Fibroblast of gingiva (primary cell): ENCODE data around the gene CD2BP2.
A peak's percentile ranks its signal among the peaks of the same experiment; 100 is the strongest.

Experiments used
- DNase-seq: peaks from one replicate; pipeline ENCODE4 v3.0.0-alpha.2; 2011; ENCODE audit warnings: low read depth

Gene CD2BP2

DNA sequence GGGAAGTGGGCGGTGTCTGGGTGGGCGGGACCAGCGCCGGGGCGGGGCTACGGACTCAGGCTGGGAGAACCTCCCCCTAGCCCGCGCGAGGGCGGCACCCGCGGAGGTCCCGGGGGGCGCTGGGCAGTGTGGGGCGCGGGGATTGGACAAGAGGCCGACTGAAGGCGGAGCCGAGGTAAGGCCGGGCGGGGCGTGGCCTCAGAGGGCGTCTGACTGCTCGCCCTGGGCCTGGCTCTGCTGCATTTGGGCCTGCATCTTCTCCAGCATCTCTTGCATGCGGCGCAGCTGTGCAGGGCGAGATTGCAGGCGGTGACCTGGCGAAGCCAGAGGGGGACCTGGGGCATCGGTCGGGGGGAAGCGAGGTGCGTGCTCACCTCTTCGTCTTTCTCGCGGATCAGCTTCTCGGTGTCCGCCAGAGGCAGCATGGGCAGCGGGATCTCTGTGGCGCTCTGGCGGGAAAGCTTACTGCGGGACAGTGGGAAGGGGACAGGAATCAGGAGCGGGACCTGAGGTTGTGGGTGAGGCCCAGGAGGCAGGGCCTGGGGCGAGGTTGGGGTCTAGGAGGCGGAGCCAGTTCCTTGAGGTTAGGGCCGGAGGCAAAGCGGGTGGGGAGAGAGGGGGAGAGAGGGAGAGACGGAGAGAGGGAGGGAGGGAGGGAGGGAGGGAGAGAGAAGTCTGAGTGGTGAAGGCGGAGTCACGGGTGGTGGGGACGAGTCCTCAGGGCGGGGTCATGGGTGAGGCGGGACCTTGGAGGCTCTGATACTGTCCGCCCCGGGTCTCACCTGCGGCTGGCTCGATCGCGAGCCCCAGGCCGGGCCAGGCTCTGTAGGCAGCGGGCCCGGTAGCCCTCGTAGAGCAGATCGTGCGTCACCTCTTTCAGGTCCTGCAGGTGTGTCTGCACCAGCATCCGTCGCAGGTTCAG is 23.4 kb upstream of the CD2BP2 start:
- DNase-seq: peak; percentile 98

DNA sequence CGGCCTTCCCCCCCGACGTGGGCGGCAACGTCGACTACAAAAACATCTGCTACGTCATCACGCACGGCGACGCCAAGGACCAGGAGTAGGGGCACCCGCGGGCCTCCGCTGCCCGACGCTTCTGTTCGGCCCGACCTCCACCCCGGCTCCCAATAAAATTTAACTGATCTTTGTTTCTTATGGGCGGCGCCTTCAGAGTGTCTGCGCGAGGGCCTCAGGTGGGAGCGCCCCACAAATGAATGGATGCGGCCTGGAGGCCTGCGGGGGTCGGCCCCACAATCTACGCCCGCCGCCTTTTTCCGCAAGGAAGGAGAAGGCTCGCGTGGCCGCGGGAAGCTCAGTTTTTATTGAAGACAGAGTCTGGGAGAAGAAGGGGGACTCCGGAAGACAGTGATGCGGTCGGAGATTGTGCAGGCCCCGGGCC is 22.7 kb upstream of the CD2BP2 start:
- peak; percentile 89 for DNase-seq

DNA sequence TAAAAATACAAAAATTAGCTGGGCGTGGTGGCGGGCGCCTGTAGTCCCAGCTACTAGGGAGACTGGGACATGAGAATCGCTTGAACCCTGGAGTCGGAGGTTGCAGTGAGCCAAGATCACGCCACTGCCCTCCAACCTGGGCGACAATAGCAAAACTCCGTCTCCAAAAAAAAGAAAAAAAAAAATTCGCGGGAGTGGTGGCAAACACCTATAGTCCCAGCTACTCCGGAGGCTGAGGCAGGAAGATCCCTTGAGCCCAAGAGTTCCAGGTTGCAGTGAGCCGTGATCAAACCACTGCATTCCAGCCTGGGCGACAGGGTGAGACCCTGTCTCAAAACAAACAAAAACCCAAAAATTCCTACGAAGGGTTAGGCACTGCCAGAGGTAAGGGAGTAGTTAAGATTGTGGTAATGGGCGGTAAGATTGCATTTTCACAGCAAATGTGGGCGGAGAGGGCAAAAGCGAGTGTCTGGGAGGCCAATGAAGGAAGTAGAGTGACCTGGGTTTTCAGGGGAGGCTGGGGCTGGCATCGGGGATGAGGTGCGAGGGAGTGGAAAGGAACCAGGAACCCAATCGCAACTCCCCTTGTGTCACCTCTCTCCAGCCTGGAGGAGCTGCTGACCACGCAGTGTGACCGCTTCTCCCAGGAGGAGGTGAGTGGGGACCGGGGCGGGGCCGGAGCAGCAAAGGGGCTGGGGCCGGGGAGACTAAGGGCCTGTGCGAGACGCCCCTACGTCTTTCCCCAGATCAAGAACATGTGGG is 22.1 kb upstream of the CD2BP2 start:
- DNase-seq: no peak

DNA sequence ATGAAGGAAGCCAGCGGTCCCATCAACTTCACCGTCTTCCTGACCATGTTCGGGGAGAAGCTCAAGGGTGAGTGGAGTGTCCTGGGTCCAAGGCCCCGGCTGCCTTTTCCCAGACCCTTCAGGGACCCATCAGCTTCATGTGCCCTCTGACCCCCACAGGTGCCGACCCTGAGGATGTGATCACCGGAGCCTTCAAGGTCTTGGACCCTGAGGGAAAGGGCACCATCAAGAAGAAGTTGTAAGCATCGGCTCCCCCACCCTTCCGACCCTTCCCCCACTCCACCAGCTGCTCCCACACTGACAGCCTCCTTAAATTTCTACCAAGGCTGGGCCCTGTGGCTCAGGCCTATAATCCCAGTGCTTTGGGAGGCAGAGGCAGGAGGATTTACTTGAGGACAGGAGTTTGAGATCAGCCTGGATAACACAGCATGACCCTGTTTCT is 21.4 kb upstream of the CD2BP2 start:
- no peak for DNase-seq

DNA sequence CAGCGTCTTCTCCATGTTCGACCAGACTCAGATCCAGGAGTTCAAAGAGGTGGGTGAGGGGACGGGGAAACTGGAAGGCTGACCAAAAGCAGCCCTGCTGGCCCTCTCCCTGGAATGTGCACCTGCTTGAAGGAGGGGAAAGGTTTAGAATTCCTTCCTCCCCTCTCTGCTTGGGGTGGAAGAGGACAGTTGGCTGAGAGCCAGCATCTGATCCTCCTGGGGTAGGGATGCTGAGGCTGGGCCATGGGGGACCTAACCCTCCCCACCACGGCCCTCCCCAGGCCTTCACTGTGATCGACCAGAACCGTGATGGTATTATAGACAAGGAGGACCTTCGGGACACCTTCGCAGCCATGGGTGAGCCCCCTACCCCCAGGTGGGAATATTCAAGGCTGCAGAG is 20.8 kb upstream of the CD2BP2 start:
- DNase-seq: no peak

DNA sequence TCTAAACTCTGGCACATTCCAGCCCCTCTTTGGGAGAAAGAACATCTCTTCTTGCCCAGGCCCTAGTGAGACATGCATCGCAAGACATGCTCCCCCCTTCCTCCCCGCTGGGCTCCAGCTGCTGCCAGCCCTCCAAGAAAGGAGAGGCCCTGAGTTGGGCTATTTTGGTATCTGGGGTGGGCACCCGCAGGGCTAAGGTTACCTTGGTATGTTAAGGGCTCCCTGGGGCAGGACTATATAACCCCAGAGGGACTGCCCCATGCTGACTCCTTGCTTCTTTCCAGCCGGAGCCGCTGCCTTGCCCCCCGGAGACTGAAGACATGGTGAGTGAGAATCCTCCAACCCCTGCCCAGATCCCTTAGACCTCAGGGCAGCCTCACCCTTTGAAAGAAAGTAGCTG is 19.4 kb upstream of the CD2BP2 start, which contains the start of gene MYL11:
Gene MYL11, plus strand, starts transcription at position 265 of the 400 bp plus-strand sequence. Its CDS starts 56 bp downstream, at position 321.
- no peak for DNase-seq

DNA sequence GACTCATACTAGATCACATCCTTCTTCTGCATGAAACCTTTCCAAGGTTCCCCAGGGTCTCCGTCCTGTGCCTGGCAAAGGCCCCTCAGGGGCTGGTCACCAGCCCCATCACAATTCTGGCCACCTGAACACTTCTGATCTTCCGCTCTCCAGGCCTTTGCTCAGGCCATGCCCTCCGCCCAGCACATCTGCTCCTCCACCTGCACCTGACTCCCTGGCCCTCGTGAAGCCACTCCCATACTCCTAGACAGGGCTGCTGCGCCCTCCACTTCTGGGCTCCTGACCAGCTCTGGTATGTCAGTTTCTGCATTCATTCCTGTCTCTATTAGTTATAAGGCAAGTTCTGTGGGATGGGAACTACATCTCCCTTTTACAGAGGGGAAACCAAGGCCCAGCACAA is 17.6 kb upstream of the CD2BP2 start:
- no peak for DNase-seq

DNA sequence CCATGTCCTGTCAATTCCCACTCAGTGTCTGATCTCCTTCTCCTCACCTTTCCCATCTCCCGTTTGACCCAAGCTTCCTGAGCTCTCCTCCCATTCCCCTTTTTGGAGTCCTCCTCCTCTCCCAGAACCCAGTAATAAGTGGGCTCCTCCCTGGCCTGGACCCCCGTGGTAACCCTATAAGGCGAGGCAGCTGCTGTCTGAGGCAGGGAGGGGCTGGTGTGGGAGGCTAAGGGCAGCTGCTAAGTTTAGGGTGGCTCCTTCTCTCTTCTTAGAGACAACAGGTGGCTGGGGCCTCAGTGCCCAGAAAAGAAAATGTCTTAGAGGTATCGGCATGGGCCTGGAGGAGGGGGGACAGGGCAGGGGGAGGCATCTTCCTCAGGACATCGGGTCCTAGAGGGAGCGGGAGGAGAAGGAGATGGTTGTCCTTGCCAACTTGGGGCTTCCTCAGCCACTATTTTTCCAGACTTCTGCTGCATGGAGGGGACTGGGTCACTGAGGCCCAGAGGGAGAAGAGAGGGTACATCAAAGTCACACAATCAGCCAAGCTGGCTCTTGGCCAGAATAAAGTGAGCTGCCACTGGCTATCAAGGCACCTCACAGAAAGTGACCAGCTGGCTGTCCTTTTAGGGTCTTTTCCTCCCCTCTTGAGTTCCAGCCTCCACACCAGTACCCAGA is 17.1 kb upstream of the CD2BP2 start:
- DNase-seq: no peak

DNA sequence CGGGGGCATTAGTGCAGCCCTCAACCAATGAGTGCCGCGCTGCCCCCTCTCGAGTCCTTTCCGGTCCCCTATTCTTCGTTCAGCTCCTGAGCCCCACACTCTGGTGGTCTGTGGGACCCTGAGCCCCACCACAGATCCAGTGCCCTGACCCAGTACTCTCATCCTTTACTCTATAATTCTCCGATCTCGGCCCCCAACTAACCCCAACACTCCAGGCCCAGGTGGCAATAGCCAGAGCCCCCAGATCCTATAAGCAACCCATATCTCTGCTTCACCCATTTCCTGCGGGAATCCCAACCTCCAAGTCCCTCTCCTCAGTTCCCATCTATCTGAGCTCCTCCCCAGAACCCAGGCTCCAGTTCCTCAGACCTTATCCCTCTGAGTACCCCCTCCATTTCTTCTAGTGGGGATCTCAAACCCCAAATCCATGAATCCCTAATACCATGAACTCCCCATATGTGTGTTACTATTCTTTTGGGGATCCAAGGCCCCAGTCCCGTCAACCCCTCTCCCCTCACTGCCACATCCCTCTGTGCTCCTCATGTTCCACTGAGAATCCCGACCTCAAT is 16.2 kb upstream of the CD2BP2 start:
- no peak for DNase-seq

DNA sequence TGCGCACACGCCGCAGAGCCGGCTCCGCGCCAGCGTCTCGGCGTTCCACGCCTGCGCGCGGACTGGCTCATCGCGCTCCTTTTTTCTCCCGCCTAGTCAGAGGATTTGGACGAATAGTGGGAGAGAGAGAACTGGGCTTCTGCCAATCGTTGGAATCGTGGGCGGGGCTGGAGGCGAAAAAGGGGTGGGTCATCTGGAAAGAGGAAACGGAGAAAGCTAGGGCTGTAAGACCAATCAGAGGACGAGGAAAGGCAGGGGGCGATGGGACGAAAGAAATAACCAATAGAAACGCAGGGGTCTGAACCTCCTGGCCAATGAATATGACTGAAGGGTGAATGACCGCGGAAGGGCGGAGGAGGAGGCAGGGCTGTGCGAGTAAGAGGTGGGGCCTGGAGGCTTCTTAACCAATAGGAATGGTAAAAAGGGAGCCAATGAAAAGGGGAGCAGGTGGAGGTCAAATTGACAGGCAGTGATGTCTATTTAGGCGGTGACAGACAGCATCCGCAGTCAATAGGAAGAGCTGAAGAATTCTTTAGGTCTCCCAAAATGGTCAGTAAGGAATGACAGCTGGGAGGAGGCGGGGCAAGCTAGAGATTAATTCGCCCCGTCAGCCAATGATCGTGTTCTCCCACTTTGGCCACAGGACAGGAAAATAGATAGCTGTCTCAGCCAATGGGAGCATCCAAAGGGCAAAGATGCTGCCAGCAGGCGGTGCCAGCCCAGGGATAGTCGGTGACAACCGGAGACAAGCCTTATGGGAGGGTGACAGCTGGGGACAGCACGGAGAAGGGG is 15.5 kb upstream of the CD2BP2 start, which contains the start of gene TBC1D10B:
Gene TBC1D10B, minus strand, starts transcription at position 39 of the 792 bp plus-strand sequence. CDS start 311 bp downstream, outside the sequence.
- peak; percentile 100 for DNase-seq

DNA sequence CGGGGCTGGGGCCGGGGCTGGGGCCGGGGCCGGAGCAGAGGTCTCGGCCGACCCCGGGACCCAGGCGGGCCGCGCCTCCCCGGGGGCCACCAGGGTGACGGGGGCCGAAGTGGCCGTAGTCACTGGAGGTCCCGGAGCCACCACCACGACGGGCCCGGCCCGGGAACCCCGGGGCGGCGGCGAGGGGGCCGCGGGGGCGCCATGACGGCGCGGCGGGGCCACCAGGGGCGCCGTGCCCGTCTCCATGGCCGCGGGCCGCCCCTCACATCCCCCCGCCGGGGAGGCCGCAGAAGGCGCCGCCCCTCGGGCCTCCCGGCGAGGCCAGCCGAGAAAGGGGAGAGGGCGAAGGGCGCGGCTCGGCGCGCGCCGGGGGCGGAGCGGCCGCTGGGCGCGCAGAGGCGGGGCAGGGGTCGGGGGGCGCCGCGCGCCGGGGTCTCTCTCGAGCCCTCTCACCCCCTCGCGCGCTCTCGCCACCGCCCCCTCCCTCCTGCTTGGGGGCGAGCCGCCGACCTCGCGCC is 14.9 kb upstream of the CD2BP2 start:
- no peak for DNase-seq

DNA sequence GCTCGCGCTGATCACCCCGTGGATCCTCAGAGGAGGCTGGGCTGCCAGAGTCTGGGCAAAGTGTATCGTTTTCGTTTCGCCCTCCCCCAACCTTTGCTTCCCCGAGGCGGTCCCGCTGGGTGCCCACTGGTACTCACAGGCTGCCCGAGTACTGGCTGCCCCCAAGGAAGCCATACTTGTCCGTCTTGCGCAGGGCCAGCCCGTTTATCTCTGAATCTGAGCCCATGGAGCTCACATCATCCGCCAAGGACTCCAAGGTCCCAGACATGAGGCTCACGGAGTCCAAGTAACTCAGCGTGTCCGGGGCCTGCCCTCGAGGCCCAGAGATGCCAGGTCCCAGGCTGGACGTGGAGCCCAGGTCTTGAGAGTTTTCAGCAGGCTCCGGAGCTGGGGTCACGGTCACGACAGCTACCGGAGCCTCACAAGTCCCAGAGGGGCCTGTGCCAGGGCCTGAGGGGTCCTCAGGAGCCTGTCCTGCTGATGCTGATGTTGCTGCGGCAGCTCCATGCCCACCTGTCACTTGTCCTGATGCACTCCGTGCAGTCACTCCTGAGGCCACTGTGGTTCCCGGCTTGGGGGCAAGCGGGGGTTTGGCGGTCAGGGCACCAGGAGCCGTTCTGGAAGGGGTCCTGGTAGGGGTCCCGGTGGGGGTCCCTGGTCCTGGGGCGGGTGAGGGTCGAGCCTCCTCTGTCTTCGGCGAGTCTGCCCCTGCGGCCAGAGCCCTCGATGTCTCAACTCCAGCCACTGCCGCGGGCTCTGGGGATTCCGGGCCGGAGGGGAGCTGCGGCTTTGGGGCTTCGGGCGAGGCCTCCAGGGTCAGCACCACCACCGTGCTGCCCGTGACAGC is 14.2 kb upstream of the CD2BP2 start:
- DNase-seq: no peak

DNA sequence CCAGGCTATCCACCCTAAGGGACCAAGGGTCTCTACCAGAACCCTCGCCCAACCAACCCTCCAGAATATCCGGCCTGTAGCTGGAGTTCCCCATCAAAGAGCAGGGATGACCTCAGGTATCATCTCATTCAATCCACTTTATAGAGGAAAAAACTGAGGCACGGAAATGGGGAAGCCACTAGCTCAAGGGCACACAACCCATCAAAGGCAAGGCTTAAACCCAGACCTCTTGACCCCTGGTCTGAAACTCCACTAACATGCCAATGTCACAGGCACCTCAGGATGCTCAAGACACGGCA is 13.6 kb upstream of the CD2BP2 start:
- DNase-seq: no peak

DNA sequence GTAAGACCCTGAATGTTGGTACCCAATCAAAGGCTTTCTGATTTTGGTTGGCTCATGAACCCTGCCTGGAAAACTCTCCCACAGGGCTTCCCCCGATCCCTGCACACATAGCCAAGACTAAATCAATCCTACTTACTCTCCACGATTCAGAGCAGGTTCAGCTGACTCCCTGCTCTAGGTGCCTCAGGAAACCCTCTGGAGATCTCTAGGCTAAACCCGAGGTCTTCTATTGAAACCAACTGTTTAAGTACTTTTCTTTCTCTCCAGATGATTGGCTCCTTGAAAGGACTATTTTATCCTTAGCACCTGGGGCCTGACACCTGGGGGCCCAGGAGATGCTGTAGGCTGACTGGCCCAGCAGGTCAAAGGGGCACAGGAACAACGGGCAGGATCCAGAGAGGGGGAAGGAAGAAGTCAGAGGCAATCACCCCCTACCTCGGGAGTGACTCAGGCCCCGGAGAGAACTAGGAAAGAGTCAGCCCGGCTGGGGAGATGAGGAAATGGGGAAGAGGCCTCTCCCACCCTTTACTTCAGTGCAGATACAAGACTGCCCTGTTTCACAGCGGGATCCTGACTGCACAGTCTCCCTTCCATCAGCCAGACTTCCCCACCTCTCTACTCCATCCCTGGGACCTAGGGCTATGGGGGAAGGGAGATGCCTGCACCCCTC is 13.1 kb upstream of the CD2BP2 start:
- DNase-seq: peak; percentile 36

DNA sequence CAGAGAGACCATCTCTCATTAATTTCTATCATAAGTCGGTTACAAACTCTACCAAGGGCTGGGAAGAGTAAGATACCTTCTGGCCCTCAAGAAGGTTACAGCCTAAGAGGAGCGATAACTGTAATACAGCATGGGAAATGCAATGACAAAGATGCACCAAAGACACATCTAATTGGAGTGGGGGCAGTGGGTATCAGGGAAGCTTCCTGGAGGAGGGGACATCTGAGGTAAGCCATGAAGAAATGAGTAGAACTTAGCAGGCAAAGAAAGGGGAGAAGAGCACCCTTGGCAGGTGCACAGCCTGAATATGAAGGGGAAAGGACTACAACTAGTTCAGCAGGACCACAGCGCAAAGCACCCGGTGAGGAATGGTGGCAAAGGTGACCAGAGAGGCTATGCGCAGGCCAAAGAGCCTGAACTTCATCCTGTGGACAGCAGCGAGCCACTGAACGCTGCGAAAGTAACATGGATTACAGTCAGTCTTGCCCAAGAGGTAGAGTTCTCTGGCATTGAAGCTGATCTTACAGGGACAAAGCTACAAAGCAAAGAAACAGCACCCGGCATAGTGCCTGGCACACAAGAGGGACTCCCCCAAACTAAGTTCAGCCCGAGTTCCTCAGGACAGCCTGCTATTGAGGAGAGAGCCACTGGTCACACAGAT is 12.4 kb upstream of the CD2BP2 start:
- DNase-seq: peak; percentile 20

DNA sequence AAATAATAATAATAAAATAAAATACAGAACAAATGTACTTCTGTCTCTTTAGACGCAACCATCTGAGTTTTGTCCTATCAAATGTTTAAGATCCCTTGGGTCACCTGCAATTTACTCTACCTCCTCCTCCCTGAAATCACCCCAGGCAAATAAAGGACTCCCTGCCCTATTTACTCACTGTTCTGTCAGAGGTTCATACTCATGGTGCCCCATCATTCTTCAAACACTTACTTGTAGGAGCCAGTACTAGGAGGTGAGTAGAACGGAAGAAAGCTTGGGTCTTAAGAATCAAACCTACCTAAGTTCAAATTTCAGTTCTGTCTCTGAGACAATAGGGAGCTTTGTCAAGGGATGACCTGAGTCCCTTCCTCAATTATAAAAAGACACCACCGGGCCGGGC is 11.4 kb upstream of the CD2BP2 start:
- no peak for DNase-seq

DNA sequence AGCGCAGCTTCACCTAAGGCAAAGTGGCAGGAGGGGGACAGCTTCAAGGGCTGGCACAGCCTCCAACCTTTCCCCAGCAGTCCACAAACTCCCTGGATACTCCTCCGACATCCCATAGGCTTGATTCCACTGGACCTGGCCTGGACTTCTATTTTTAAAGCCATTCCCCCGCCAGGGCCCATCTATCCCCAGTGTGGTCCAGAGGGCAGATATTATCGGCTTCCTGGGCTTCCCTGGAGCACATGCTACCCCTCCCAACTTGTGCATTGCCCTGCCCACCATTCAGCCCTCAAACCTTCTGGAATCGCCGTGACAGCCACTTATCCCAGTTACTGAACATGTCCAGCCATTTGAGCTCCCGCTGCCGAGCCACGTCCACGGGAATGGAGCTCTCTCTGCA is 10.1 kb upstream of the CD2BP2 start:
- no peak for DNase-seq

DNA sequence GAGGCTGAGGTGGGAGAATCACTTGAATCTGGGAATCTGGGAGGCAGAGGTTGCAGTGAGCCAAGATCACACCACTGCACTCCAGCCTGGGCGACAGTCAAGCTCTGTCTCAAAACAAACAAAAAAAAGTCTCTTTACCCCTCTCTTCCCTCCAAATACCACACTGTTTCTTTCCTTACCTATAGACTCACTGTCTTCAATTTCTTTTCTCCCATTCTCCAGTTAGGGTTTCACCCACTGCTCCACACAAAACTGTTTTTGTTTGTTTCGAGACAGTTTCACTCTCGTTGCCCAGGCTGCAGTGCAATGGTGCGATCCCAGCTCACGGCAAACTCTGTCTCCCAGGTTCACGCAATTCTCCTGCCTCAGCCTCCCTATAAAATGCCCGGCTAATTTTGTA is 6.1 kb upstream of the CD2BP2 start:
- DNase-seq: no peak

DNA sequence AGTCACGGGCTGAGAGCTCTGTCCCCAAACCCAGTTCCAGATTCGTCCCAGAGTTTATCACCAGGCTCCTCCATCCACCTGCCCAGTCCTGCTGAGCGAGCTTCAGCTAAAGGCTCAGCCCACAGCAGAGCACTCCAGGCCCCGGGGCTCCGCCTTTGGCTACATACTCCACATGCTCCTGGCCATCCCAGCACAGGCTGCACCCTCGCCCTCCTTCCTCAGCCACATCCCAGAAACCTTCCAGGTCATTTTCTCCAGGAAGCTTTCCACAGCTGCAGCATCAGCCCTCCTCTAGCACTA is 4.7 kb upstream of the CD2BP2 start:
- no peak for DNase-seq
